DMS114 treated with DMSO at 0.1 percent for 48 hours (cell line): ENCODE data around the gene PADI4.

Experiments used
- DNase-seq: peaks from one replicate; lab custom pipeline; 2025; ENCODE audit not compliant: unreplicated experiment; lab: John Stamatoyannopoulos, UW

Gene PADI4

DNA sequence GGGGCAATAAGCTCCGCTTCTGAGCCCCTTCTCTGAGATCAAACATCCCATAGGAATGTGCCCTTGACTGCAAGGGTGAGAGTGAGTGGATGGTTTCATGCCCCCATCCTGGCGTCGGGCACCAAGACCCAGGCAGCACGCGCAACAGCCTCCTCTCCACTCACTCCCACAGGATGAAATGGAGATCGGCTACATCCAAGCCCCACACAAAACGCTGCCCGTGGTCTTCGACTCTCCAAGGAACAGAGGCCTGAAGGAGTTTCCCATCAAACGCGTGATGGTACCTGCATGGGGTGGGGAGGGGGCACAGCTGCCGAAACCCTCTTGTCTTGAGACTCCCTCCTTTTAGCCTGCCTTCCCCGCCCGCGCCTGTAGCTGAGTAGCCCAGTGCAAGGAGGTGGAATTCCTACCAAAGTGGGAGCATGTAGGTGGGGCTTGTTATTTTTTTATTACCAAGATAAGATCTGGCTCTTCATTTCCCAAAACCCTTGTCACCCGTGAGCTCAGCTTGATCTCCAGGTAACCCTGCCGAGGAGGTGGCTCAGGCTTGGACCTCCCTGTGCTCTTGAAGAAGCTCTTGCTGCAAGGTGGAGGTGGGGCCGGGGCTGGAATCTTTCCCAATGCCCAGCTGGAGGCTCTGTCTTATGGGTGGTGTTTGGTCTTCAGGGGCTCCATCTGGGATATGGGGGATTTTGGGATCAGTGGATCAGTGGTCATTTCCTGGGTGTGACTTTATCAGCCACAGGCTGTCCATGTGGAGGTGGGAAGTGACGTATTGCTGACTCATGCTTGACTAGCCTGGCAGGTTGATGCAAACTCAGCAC lies 40.0 kb downstream of the PADI4 start:
- DNase-seq: no peak

GRCh38 chr1:17348593-17349234 lies 40.7 kb downstream of the PADI4 start:
- no peak for DNase-seq

DNA sequence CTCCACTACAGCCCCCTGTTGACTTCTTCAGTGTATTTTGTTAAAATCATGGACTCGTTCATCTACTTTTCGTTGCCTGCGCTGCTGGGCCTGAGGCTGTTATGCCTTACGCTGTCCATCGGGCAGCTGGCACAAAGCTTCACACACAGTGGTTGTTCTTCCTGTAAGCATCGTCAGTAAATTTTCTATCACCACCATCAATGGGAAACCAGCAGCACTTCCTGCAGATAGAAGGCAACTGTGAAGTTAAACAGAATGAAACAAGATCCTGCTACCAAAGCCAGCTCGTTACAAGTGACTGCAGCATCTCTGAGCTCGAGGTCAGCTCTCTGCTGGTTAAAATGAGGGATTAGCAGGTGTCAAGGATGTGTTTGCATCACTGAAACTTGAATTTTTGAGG lies 42.1 kb downstream of the PADI4 start:
- DNase-seq: no peak

DNA sequence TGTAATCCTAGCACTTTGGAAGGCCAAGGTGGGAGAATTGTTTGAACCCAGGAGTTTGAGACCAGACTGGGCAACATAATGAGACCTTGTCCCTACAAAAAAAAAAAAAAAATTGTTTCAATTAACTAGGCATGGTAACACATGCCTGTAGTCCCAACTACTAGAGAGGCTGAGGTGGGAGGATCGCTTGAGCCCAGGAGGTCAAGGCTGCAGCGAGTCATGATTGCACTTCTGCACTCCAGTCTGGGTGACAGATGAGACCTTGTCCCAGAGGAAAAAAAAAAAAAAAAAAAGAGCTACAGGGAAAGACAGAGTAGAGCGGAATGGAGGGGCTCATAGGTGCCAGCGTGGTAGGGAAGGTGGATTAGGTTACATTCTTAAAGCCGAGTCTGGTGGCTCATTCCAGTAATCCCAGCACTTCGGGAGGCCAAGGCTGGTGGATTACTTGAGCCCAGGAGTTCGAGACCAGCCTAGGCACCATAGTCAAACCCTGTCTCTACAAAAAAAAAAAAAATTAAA lies 43.0 kb downstream of the PADI4 start:
- no peak for DNase-seq

DNA sequence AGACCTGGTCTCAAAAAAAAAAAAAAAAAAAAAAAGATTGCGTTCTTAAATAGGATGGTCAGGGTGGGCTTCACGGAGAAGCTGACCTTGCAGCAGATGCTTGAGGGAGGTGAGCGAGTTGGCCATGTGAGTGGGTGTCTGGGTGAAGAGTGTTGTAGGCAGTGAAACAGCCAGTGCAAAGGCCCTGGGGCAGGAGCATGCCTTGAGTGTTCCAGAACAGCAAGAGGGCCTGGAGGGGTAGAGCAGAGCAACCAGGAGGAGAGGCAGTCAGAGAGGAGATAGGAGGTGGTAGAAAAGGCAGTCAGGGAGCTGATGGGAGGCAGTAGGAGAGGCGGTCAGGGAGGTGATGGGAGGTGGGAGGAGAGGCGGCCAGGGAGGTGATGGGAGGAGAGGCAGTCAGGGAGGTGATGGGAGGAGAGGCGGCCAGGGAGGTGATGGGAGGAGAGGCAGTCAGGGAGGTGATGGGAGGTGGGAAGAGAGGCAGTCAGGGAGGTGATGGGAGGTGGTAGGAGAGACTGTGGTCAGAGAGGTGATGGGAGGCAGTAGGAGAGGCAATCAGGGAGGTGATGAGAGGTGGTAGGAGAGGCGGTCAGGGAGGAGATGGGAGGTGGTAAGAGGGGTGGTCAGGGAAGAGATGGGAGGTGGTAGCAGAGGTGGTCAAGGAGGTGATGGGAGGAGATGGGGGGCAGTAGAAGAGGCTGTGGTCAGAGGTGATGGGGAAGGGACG lies 43.8 kb downstream of the PADI4 start:
- DNase-seq: no peak

DNA sequence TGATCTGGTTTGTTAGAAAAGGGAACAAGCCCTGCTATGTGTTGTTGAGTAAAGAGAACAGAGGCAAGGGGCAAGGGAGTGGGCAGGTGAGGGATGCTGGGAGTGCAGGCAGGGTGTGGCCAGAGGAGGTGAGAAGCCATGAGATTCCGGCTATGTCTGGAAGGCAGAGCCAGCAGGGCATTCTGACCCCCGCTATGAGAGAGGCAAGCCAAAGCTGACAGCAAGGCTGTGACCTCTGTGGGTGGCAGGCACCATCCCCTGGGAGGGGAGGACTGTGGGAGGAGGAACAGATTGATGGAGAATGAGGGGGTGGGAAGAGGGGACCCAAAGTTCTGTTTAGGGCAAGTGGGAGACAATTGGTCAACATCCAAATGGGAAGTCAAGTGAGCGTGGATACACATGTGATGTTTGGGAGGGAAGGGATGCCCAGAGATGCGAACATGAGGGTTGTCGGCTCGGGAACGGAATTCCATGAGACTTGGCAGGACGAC lies 44.5 kb downstream of the PADI4 start:
- no peak for DNase-seq

- DNase-seq: no peak
Observed at GRCh38 chr1:17355898-17356297, 47.9 kb downstream of the PADI4 start.

DNA sequence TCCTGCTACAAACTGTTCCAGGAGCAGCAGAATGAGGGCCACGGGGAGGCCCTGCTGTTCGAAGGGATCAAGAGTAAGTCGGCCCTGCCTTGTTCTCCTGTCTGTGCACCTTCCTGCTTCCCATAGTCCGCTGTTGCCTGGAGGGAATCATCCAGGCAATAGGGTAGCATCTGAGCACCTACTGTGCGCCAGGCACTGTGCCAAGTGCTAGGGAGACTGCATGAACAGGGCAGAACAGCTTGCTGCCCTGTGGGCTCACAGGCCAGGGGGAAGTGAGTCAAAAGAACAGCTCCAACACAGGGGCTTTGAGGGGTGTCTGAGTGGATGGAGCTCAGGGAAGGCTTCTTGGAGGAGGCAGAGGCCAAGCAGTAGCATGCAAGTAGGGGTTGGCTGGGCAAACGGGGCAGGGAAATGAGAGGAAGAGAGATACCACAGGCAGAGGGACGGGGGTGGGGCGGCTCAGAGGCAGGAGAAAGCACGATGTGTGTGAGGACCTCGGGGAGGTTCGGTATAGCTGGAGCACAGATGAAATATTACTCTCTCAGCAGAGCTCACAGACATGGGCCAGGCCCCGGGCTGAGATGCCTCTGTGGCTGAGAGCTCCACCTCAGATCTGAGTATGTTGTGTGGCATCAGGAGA lies 48.5 kb downstream of the PADI4 start:
- no peak for DNase-seq

DNA sequence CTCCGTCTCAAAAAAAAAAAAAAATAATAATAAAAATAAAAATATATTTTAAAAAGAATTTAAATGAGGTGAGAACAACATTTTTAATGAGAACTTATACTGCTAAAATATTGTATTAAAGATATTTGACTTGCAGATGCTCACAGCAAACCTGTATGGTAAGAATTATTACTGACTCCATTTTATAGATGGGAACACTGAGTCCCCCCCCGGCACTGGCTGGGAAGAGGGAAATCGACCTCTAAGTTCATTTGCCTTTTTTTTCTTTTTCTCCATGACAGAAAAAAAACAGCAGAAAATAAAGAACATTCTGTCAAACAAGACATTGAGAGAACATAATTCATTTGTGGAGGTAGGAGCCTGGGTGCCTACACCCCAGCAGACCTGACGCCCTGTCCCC lies 50.6 kb downstream of the PADI4 start:
- no peak for DNase-seq

GRCh38 chr1:17359031-17359430 lies 51.0 kb downstream of the PADI4 start:
- DNase-seq: no peak

- DNase-seq: no peak
Observed at GRCh38 chr1:17359808-17360207, 51.8 kb downstream of the PADI4 start.

GRCh38 chr1:17360272-17360956 lies 52.4 kb downstream of the PADI4 start:
- no peak for DNase-seq

DNA sequence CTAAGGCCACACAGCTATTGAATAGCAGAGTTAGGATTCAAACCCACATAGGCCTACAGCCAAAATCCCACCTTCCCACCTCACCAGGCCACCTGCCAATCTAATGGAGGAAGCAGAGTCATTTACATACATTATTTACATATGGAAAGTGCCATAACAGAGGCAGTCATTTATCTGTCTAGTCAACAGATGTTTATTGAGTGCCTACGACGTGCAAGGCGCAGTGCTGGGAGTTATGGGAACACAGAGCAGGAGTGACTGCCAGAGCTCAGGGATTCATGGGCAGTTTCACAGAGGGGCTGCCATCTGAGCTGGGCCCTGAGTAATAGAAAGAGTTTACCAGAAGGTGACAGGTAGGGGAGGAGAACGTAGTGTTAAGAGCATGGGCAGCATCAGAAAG lies 53.7 kb downstream of the PADI4 start:
- no peak for DNase-seq

DNA sequence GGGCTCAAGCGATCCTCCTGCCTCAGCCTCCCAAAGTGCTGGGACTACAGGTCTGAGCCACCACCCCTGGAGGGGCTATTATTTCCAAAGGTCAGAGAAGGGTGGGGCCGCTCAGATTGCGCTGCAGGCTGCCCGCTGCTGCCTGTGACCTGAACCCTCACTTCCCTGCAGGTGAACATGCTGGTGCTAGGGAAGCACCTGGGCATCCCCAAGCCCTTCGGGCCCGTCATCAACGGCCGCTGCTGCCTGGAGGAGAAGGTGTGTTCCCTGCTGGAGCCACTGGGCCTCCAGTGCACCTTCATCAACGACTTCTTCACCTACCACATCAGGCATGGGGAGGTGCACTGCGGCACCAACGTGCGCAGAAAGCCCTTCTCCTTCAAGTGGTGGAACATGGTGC lies 55.4 kb downstream of the PADI4 start:
- no peak for DNase-seq

- no peak for DNase-seq
Observed at GRCh38 chr1:17363771-17364170, 55.8 kb downstream of the PADI4 start.

DNA sequence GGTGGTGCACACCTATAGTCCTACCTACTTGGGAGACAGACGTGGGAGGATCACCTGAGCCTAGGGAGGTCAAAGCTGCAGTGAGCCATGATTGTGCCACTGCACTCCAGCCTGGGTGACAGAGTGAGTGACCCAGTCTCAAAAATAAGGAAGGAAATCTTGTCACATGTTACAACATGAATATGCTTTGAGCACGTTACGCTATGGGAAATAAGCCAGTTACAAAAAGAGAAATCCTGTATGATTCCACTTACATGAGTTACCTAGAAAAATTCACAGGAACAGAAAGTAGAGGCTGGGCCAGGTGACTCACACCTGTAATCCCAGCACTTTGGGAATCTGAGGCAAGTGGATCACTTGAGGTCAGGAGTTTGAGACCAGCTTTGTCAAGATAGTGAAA lies 57.3 kb downstream of the PADI4 start:
- no peak for DNase-seq

DNA sequence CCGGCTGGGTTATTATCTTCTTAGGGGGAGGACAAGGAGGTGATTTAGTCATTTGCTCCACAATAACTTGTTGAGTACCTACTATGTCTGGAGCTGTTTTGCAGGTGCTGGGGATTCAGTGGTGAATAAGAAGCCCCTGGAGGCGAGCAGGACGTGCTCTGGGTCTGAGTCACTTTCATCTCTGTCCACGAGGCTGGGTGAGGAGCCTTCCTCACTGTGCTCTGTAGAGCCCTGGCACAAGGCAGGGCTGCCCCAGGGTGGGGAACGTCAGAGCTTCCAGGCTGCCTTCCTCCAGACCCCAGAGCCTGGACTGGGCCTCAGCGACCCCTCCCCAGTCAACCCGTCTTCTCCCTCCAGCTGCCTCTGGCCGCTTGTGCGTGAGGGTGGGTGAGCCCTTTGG lies 61.5 kb downstream of the PADI4 start:
- no peak for DNase-seq

DNA sequence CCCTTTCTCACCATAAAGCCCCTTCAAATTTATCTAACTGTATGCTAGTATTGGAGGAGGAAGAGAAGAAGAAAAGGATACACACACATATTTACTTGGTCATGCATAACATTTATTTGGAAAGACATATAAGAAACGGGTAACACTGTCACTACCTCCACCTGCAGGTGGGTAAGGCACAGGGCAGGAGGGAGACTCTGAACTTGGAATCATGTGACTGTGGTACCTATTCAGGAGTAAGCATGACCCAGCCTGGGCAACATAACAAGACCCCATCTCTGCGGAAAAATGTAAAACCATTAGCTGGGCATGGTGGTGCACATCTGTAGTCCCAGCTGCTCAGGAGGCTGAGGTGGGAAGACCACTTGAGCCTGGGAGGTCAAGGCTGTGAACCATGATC lies 62.6 kb downstream of the PADI4 start:
- DNase-seq: no peak

DNA sequence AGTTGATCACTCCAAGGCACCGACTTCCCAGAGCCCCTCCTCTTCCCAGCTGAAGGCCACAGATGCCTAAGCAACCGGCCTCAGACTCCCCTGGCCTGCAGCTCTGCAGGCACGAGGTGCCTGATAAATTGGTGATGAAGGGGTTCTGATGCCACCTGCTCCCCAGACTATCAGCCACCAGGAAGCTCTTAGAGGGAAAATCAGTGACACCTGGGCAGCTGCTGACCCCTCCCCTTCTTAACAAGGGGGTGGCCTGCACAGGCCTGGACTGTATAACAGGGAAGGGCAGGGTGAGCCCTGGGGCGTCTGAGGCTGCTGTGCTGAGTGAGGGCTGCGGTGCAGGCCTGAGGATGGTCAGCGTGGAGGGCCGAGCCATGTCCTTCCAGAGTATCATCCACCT lies 63.9 kb downstream of the PADI4 start, which contains the start of gene PADI6:
Gene PADI6, plus strand, starts transcription at position 301 of the 400 bp plus-strand sequence. Its CDS starts 50 bp downstream, at position 351.
- no peak for DNase-seq

DNA sequence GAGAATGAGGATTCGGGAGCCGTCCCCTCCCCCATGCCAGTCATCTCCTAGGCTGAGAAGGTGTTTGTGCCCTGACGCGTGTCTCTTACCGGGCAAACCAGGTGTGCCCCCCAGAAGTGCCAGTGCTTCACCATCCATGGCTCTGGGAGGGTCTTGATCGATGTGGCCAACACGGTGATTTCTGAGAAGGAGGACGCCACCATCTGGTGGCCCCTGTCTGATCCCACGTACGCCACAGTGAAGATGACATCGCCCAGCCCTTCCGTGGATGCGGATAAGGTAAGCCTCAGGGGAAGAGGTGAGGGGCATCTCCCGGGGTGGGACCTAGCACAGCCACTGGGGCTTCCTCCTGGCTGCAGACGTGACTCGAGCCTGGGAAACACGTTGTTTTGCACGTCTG lies 65.0 kb downstream of the PADI4 start:
- no peak for DNase-seq
